ENCODE measurements around the gene GRIP2.

GRIP2 gene

GRCh38 chr3:14561051-14561960, 21.2 kb upstream of the GRIP2 start:
- peak; percentile 13 for DNase-seq (ENCODE audit: low read depth)

GRCh38 chr3:14560110-14560509, 20.0 kb upstream of the GRIP2 start:
- DNase-seq (ENCODE audit: low read depth), result no peak

GRCh38 chr3:14558029-14558428, 17.9 kb upstream of the GRIP2 start:
- DNase-seq (ENCODE audit: low read depth), result no peak

GRCh38 chr3:14555835-14556234, 15.7 kb upstream of the GRIP2 start:
- DNase-seq (ENCODE audit: low read depth), result no peak

- DNase-seq (ENCODE audit: low read depth), result no peak
Measured at GRCh38 chr3:14554715-14555114, 14.6 kb upstream of the GRIP2 start.

GRCh38 chr3:14553871-14554270, 13.7 kb upstream of the GRIP2 start:
- DNase-seq (ENCODE audit: low read depth), result no peak

GRCh38 chr3:14552717-14553116, 12.6 kb upstream of the GRIP2 start:
- no peak for DNase-seq (ENCODE audit: low read depth)

- no peak for DNase-seq (ENCODE audit: low read depth)
Measured at GRCh38 chr3:14552041-14552648, 12.0 kb upstream of the GRIP2 start.

- no peak for DNase-seq (ENCODE audit: low read depth)
Measured at GRCh38 chr3:14550651-14551611, 10.8 kb upstream of the GRIP2 start.

- DNase-seq (ENCODE audit: low read depth), result no peak
Measured at GRCh38 chr3:14550181-14550580, 10.0 kb upstream of the GRIP2 start.

GRCh38 chr3:14549256-14549919, 9.2 kb upstream of the GRIP2 start:
- no peak for DNase-seq (ENCODE audit: low read depth)

GRCh38 chr3:14548321-14548729, 8.2 kb upstream of the GRIP2 start:
- DNase-seq (ENCODE audit: low read depth), result peak; percentile 24

GRCh38 chr3:14547693-14548092, 7.6 kb upstream of the GRIP2 start:
- no peak for DNase-seq (ENCODE audit: low read depth)

GRCh38 chr3:14546041-14546440, 5.9 kb upstream of the GRIP2 start:
- no peak for DNase-seq (ENCODE audit: low read depth)

GRCh38 chr3:14545251-14545635, 5.1 kb upstream of the GRIP2 start:
- no peak for DNase-seq (ENCODE audit: low read depth)

- DNase-seq (ENCODE audit: low read depth), result no peak
Measured at GRCh38 chr3:14544282-14545250, 4.4 kb upstream of the GRIP2 start.

- DNase-seq (ENCODE audit: low read depth), result no peak
Measured at GRCh38 chr3:14543446-14543845, 3.3 kb upstream of the GRIP2 start.

- no peak for DNase-seq (ENCODE audit: low read depth)
Measured at GRCh38 chr3:14542656-14543055, 2.5 kb upstream of the GRIP2 start.

GRCh38 chr3:14541646-14542045, 1.5 kb upstream of the GRIP2 start:
- DNase-seq (ENCODE audit: low read depth), result no peak

GRCh38 chr3:14540821-14541385, 761 bp upstream of the GRIP2 start:
- DNase-seq (ENCODE audit: low read depth), result no peak
